ENCODE data around the gene TCERG1L.
"Not testable (repeated sequence)": the region's sequence is repeated elsewhere in the genome, so short reads cannot be mapped to it uniquely, and the experiment has no call there.

TCERG1L gene

GRCh38 chr10:131187274-131187673 is 124.2 kb downstream of the TCERG1L start:
- no peak for TF ChIP-seq POLR2A (IDR thresholded peaks at IDR 0.05; ENCODE audit: low read depth, low read length)
- FAIRE-seq (no peak), DNase-seq (ENCODE audit: insufficient read length, low spot score) (no peak)

GRCh38 chr10:131186547-131187253 is 124.8 kb downstream of the TCERG1L start:
- TF ChIP-seq POLR2A (IDR thresholded peaks at IDR 0.05; ENCODE audit: low read depth, low read length): no peak
- DNase-seq (ENCODE audit: insufficient read length, low spot score) (no peak), FAIRE-seq (no peak)

- FAIRE-seq: no peak
- DNase-seq (ENCODE audit: insufficient read length, low spot score): no peak
- TF ChIP-seq POLR2A (IDR thresholded peaks at IDR 0.05; ENCODE audit: low read depth, low read length): no peak
Measured at GRCh38 chr10:131184503-131184902, 127.0 kb downstream of the TCERG1L start.

DNA sequence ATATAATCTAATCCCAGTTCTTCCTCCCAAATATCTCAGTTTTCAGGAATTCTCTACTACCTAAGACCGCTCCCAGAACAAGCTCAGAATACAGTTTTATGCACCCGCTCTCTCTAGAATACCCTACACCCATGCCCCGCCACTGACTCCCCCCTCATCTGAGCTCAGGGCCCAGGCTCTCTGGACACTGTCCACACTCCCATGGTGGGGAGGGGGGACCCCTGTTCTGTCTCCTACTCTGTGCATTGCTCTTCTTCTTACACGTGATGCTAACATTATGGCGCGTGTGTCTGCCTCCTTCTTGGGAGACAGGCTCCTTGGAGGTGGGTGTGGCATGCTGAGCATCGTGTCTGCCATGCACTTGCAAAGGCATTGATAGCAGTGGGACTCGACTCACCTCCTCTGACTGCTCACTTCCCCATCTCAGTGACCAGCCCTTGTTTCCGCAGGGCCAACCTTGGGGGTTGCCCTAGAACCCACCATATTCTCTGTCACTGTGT is 127.9 kb downstream of the TCERG1L start:
- no peak for DNase-seq (ENCODE audit: insufficient read length, low spot score)
- no peak for TF ChIP-seq POLR2A (IDR thresholded peaks at IDR 0.05; ENCODE audit: low read depth, low read length)
- no peak for FAIRE-seq

- TF ChIP-seq POLR2A (IDR thresholded peaks at IDR 0.05; ENCODE audit: low read depth, low read length): no peak
- FAIRE-seq (no peak), DNase-seq (ENCODE audit: insufficient read length, low spot score) (no peak)
Measured at GRCh38 chr10:131181456-131181855, 130.1 kb downstream of the TCERG1L start.

DNA sequence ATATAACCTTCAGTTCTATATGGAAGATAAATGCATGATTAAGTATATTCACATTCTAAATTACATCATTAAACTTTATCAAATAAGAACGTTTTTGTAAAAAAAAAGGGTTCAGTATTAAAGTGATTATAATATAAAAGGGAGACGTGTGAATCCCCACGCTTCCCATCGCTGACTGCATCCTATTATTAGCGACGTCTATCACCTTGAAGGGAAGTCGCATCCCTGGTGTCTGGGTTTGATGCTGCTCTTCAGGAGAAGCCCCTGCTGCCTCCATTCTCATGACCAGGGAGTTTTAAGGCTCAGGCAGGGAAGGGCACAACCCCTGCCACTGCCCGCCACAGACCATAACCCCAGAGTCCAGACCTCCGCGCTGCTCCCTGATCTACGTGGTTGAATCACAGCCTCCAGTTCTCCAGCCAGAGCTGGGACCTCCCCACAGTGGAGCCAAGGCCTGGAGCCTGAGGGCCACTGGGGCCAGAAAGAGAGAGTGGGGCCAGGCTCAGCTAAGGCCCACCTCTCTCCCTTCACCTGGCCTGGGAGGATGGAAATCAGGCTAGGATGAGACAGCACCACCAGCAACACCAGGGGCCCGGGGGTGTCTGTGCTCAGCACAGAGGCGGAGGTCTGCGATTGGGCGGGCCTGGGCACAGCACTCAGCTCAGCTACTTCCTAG is 130.6 kb downstream of the TCERG1L start:
- no peak for DNase-seq (ENCODE audit: insufficient read length, low spot score)
- no peak for FAIRE-seq
- TF ChIP-seq POLR2A (IDR thresholded peaks at IDR 0.05; ENCODE audit: low read depth, low read length): no peak

DNA sequence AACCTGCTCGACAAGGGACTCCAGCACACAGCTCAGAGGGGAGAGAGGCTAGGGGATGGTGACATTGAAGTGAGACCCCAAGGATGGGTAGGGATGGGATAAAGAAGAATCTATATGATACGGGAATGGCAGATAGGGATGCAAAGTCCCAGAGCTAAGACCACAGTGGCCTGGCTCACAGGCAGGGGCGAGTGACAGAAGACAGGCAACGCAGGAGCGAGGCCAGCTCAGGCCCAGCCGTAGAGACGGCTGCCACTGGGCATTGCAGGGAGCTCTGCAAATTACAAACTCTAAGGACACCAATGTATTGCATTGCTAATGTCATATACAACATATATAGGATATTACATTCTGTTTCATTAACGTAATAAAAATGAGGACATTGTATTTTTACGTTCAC is 131.4 kb downstream of the TCERG1L start:
- DNase-seq (ENCODE audit: insufficient read length, low spot score) (no peak), FAIRE-seq (no peak)
- no peak for TF ChIP-seq POLR2A (IDR thresholded peaks at IDR 0.05; ENCODE audit: low read depth, low read length)

DNA sequence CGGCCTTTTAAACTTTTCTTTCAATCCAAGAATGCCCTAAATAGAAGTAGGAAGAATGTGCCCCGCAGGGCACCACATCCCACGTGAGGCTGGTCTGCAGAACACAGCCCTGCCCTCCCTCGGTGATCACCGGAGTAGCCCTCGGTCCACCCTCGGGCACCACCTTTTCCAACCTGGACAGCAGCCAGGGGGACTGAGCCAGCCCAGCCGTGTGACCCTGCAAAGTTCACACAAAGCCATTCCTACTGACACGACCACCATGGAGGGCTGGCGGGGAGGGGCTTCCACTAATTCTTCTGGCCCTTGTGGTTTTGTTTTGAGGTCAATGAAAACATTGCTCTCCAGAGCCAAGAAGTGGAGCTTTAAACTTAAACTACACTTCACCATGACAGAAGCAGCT is 132.2 kb downstream of the TCERG1L start:
- FAIRE-seq (no peak), DNase-seq (ENCODE audit: insufficient read length, low spot score) (no peak)
- TF ChIP-seq POLR2A (IDR thresholded peaks at IDR 0.05; ENCODE audit: low read depth, low read length): no peak

DNA sequence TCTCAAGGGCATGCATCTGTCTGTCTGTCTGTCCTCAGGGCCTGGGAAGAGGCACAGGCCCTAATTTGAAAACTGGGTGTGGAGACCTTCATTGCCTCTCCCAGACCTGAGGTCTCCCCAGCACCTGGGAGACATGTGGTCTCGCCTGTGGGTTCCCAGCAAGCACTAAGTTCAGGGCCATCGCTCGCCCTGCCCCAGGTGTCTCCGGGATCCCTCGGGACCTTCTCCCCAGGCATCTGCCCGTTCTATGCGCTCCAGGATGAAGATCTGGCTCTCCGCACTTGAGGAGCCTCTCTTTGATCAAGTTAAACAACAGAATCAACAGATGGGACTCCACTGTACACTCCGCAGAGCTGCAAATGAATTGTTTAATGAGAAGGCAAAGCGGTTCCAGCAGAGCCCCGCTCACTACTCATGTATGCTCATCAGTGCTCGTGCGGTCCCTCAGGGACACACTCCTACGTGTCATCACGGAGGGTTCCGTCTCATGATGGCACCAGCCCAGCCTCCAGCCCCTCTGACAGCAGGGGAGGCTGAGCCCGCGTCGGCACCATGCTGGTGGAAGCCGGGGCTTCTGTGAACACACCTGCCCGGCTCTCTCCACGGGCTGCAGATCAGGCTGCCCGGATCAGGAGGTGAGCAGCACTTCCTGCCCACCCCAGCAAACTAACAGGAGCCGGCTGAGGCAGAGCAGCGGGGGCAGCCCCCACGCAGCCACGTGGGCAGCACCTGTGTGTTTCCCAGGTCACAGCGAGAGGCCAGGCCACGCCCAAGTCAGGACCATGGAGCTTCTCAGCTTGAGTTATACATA is 132.8 kb downstream of the TCERG1L start:
- DNase-seq (ENCODE audit: insufficient read length, low spot score) (no peak), FAIRE-seq (no peak)
- TF ChIP-seq POLR2A (IDR thresholded peaks at IDR 0.05; ENCODE audit: low read depth, low read length): no peak

DNA sequence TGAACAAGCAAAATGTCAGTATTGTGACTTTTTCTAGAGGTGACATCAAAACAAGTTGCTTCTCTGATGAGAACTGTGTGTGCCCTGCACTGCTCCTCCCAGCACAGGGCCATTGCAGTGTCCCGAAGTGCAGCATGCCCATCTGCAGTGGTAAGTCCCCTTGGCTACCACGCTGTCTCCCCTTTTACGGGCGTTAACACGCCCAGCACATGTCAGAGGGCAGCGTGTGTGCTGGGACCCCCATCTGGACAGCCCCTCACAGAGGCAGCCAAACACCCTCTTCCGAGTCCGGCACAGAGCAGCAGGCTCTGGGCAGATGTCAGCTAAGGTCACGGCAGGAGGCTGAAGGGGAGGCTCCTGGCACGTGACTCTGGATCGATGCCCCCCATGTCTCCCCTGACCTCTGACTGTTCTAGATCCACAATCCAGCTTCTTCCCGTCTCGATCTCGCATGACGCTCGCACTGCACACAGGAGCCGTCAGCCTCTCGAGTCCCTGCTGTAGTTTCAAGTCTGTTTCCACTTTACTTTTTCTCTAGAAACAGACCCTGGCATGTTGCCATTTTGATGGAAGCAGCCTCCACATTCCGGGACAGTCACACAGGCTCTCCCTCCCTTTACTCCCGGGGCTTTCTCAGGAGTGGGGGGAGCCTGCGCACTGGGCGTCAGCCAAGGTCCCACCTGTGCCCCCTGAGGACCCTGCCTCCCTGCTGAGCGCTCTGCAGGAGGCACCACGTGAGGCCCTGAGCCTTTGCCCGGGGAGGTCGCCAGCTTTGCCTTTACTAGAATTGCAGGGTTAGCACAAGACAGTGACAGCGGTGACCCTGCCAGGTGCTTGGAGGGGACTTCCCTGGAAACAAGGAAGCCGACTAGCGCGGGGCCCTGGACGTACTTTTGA is 133.8 kb downstream of the TCERG1L start:
- no peak for TF ChIP-seq POLR2A (IDR thresholded peaks at IDR 0.05; ENCODE audit: low read depth, low read length)
- DNase-seq (ENCODE audit: insufficient read length, low spot score) (no peak), FAIRE-seq (no peak)

GRCh38 chr10:131176907-131177306 is 134.6 kb downstream of the TCERG1L start:
- no peak for DNase-seq (ENCODE audit: insufficient read length, low spot score)
- TF ChIP-seq POLR2A (IDR thresholded peaks at IDR 0.05; ENCODE audit: low read depth, low read length): no peak
- FAIRE-seq: no peak

DNA sequence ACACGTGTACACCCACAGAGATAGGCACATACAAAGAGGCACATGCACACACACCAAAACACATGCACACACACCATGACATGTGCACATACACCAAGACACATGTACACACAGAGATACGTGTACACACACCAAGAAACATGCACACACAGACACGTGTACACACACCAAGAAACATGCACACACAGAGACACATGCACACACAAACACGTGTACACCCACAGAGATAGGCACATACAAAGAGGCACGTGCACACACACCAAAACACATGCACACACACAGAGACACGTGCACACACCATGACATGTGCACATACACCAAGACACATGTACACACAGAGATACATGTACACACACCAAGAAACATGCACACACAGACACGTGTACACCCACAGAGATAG is 135.2 kb downstream of the TCERG1L start:
- FAIRE-seq; DNase-seq (ENCODE audit: insufficient read length, low spot score): not testable (repeated sequence)

DNA sequence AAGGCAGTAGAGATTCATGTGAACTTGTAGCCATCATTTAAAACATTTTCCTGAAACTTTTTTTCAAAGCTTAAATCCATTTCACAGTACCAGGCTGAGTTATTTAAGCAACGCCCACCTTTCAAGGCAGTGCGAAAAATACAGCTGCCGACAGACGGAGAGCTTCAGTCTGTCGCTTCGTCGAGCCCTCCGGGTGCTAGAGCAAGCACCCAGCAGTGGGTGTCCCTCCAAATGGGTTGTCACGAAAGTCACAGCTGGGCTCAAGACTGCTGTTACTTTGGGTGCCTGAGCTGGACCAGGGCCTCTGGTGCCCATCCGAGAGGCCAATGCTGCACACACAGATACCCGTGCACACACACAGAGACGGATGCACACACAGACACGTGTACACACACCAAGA is 135.6 kb downstream of the TCERG1L start:
- FAIRE-seq: no peak
- no peak for TF ChIP-seq POLR2A (IDR thresholded peaks at IDR 0.05; ENCODE audit: low read depth, low read length)
- DNase-seq (ENCODE audit: insufficient read length, low spot score): no peak
